Prostate gland (tissue), 2 donors: Measurements from ENCODE around the gene SHANK1. TPM values are rescaled to one million over a fixed set of nuclear protein-coding genes. Genes with fewer than 3 reads are reported as not detected.

ENCODE experiments used
- DNase-seq: peaks from one replicate; pipeline ENCODE4 v3.0.0-alpha.2; 2019; ENCODE audit warnings: low spot score
- H3K27ac ChIP-seq, 2 donors: fragments of 200-600 bp; sonication (generic); 2 replicates each; pipeline ENCODE4 v1.5.1; 2017 to 2019
- H3K27me3 ChIP-seq: fragments of 200-600 bp; sonication (generic); replicated peaks from 2 replicates; pipeline ENCODE4 v1.5.1; 2019; ENCODE audit not compliant: insufficient read depth
- H3K36me3 ChIP-seq, 2 donors: fragments of 200-600 bp; sonication (generic); 1 replicate in 1 of 2; 2 replicates in 1 of 2; pipeline versions ENCODE4 v1.5.1 to v1.8.1; 2017 to 2019
- H3K4me1 ChIP-seq: fragments of 200-600 bp; sonication (generic); replicated peaks from 2 replicates; pipeline ENCODE4 v1.5.1; 2019
- H3K4me3 ChIP-seq, 2 donors: fragments of 200-600 bp; sonication (generic); 2 replicates each; pipeline ENCODE4 v1.5.1; 2017 to 2019
- H3K9me3 ChIP-seq: fragments of 200-600 bp; sonication (generic); 2 replicates; pipeline ENCODE4 v1.5.1; 2017
- POLR2A ChIP-seq: fragments of 450-650 bp; IDR thresholded peaks from one replicate; pipeline ENCODE4 v1.6.1; 2016; ENCODE audit warnings: antibody characterized with exemption, mild to moderate bottlenecking
- POLR2AphosphoS5 ChIP-seq: sonication (generic); formaldehyde crosslinking; IDR thresholded peaks from one replicate; pipeline ENCODE4 v1.6.1; 2017; ENCODE audit warnings: antibody characterized with exemption
- WGBS: methylation state at CpG from one replicate; pipeline ENCODE4 v1.1.5; 2018; 5-methylcytosine and 5-hydroxymethylcytosine counted together
- intact Hi-C: fragments of 100-400 bp; cut with DNase I; formaldehyde crosslinking; loops from one replicate; pipeline ENCODE4 v1.14.2; 2022
- total RNA-seq, 2 donors: library from RNA; depleted of rRNA; stranded (reverse); fragments of >200 nt; gene quantifications; one replicate each; pipeline ENCODE4 v1.1.0, GENCODE V29; 2016
- TF ChIP-seq, protein P1 (sequence below), 4 experiments: fragments of 200-600 bp in 2 of 4; fragments of 450-650 bp in 2 of 4; sonication (generic) in 2 of 4; IDR thresholded peaks; 1 replicate in 3 of 4; 2 replicates in 1 of 4; pipeline ENCODE4 v1.5.1; 2016 to 2019; ENCODE audit warnings: antibody characterized with exemption in 4 of 4, mild to moderate bottlenecking in 2 of 4, moderate library complexity in 2 of 4

Gene SHANK1
- total RNA-seq, 2 donors from 2014 or later = 0.91 to 2.3 TPM

DNA sequence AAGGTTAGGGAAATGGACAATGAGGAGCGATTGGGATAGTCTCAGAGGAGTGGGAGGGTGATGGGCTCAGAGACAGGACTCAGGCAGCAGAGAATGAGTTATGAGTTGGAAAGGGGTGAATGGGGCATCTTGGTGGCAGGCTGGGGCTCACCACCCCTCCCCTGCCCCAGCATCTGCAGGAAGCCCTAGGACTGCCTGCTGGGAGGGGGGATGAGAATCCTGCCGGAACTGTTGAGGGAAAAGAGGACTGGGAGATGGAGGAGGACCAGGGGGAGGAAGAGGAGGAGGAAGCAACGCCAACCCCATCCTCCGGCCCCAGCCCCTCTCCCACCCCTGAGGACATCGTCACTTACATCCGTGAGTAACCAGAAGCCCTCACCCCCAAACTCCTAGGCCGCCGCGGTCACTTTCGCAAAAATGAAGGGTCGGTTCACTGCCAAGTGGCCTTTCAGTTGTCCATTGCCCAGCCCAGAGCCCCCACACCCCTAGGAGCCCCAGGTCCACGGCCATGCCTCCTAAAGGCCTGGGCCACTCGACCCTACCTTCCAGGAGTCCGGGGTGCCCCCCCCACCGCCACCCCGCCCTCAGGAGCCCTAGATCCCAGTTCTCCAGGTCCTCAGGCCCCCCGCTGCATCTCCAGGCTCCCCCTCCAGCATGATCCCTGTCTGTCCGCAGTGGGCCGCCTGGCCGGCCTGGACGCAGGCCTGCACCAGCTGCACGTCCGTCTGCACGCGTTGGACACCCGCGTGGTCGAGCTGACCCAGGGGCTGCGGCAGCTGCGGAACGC, 4.3 kb upstream of the SHANK1 start:
- peak overlapping the region; percentile 57 to 63 for H3K4me3 ChIP-seq
- H3K36me3 ChIP-seq = no peaks in the 10 kb centered on the region
- peaks cover 4% of the 10 kb centered on the region for H3K4me1 ChIP-seq
- TF ChIP-seq, protein P1, sequence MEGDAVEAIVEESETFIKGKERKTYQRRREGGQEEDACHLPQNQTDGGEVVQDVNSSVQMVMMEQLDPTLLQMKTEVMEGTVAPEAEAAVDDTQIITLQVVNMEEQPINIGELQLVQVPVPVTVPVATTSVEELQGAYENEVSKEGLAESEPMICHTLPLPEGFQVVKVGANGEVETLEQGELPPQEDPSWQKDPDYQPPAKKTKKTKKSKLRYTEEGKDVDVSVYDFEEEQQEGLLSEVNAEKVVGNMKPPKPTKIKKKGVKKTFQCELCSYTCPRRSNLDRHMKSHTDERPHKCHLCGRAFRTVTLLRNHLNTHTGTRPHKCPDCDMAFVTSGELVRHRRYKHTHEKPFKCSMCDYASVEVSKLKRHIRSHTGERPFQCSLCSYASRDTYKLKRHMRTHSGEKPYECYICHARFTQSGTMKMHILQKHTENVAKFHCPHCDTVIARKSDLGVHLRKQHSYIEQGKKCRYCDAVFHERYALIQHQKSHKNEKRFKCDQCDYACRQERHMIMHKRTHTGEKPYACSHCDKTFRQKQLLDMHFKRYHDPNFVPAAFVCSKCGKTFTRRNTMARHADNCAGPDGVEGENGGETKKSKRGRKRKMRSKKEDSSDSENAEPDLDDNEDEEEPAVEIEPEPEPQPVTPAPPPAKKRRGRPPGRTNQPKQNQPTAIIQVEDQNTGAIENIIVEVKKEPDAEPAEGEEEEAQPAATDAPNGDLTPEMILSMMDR (IDR thresholded peaks at IDR 0.05) = no peak
- TF ChIP-seq POLR2A = no peak
- no peak for TF ChIP-seq POLR2AphosphoS5
- H3K27me3 ChIP-seq = peaks cover 1% of the 10 kb centered on the region
- intact Hi-C loops = no loop called here
- peak overlapping the region; percentile 63 to 77 for H3K27ac ChIP-seq
- 18% methylated on average over 24 of the region's 31 CpGs for WGBS
- H3K9me3 ChIP-seq = no peaks in the 10 kb centered on the region
- no peak for DNase-seq

DNA sequence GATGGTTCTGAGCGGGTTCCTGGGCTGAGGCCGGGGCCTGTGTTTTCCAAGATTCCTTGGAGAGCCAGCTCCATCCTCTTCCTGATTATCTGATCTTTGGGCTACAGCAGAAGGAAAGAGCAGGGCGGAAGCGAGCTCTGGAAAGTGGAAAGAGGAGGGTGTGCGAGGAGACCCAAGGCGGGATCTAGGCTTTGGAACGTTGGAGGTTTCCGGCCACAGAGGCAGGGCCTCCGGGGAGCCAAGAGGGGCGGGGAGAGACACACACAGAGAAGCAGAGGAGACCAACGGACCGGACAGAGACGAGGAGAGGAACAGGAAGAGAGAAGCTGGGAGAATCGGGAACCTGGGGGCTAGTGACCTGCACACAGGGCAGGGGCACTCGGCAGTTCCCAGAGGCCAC, 3.5 kb upstream of the SHANK1 start, which contains the start of gene CLEC11A:
Gene CLEC11A, plus strand, starts transcription at position 296 of the 400 bp plus-strand sequence. CDS start 162 bp downstream, outside the sequence.
- 26% methylated on average over 15 of the region's 15 CpGs for WGBS
- Histone ChIP-seq H3K27me3 (peaks cover 4% of the 10 kb centered on the region), H3K4me3 (peak within 1 kb of the TSS; percentile 57 to 63)

DNA sequence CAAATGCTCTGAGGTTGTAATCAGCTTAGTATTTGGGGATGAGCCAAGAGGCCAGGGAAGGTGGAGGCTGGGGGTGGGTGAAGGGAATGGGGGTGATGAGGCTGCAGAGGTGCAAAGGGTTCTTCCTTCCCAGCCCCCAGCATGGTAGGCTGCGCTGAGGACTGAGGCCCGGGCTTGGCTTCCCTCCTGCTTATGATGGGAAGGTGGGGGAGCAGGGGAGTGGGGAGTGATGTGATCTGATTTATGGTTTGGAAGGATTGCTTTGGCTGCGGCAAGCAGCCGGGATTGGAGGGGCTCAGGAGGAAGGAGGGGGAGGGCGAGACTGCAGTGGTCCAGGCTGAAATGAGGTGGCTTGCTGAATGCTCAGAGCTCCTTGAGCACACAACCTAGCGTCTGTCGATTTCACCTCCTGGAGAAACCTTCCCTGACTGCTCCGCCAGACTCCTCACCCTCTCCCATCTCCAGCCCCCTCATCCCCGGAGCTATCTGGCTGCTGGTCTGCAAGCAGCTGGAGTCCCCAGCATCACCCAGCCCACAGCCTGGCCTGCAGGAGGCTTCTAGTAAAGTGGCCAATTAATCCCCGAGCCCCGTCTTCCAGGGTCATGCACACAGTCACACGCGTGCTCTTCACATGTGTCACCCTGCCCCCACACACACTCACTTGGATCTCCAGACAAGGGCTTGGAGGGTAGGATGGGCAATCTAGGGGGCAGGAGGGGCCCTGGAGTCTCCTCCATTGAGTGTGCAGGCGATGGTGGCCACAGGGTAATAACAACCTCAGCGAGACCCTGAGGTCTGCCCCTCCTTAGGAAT, 2.8 kb upstream of the SHANK1 start:
- H3K4me3 ChIP-seq = no peak overlapping the region
- intact Hi-C loops = no loop called here
- peaks cover 4% of the 10 kb centered on the region for H3K4me1 ChIP-seq
- H3K9me3 ChIP-seq = no peaks in the 10 kb centered on the region
- no peak for DNase-seq
- no peaks in the 10 kb centered on the region for H3K36me3 ChIP-seq
- peaks cover 7% of the 10 kb centered on the region for H3K27me3 ChIP-seq
- H3K27ac ChIP-seq = peak overlapping the region in 1 of 2 donors; percentile 5
- TF ChIP-seq, protein P1 (IDR thresholded peaks at IDR 0.05) = no peak
- 50% methylated on average over 15 of the region's 15 CpGs for WGBS

More for the DNA sequence above, 3.5 kb upstream of the SHANK1 start, which contains the start of gene CLEC11A:
- Histone ChIP-seq H3K4me1 (peaks cover 4% of the 10 kb centered on the region), H3K27ac (peak within 1 kb of the TSS; percentile 63 to 77), H3K9me3 (no peaks in the 10 kb centered on the region), H3K36me3 (no peaks in the 10 kb centered on the region)
- intact Hi-C loops = no loop called here
- no peak for DNase-seq
- TF ChIP-seq POLR2AphosphoS5 = no peak
- TF ChIP-seq, protein P1 (IDR thresholded peaks at IDR 0.05) = no peak
- TF ChIP-seq POLR2A = no peak

DNA sequence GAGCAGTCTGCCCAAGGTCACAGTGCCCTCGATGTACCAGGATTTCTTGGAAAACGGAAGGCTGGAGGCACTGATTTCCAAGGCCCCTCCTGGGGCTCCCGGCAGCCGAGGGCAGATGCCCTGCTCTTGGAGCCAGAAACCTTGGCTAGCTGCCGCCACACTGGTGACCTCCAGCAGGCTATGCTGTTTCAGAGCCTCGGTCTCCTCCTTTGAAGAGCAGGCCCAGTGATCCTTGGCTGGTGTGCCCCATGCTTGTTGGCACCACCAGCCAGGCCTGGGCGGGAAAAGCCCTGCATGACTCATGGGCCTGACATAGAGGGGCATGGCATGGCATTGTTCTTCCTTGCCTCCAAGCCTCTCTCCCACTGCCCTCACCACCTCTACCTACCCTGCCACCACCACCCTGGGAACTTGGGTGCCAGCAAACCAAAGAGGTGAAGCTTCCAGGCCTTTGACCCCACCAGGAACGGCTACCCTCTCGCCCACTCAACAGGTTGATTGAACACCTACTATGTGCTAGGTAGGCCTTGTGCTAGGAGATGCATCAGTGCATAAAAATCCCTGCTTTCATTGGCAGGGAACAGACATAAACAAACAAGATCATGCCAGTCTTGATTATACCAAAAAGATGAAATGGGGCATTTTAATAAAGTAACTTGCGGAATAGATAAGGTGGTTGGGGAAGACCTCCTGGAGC, 2.0 kb upstream of the SHANK1 start:
- H3K27ac ChIP-seq = no peak overlapping the region
- TF ChIP-seq POLR2A (no peak), POLR2AphosphoS5 (no peak)
- TF ChIP-seq, protein P1 (IDR thresholded peaks at IDR 0.05) = no peak
- H3K27me3 ChIP-seq = peaks cover 7% of the 10 kb centered on the region
- H3K36me3 ChIP-seq = no peaks in the 10 kb centered on the region
- DNase-seq = no peak
- no peaks in the 10 kb centered on the region for H3K9me3 ChIP-seq
- 84% methylated on average over 10 of the region's 10 CpGs for WGBS
- no peak overlapping the region for H3K4me3 ChIP-seq
- intact Hi-C loops = no loop called here
- H3K4me1 ChIP-seq = peaks cover 4% of the 10 kb centered on the region
